Left lung (tissue), 10 donors: ENCODE data around the gene CLEC4D. TPM values are rescaled to one million over a fixed set of nuclear protein-coding genes. Genes with fewer than 3 reads are reported as not detected.
"Not testable (repeated sequence)": the region's sequence is repeated elsewhere in the genome, so short reads cannot be mapped to it uniquely, and the experiment has no call there.

ENCODE experiments used
- ATAC-seq: fragments of 200-7000 bp; cut with Tn5 transposase; one replicate; pipeline ENCODE4 v1.9.1; 2020; ENCODE audit warnings: moderate library complexity
- DNase-seq, 4 donors: peaks; one replicate each; pipeline ENCODE4 v3.0.0-alpha.2; 2013 to 2020
- H3K27ac ChIP-seq, 2 donors: fragments of 200-600 bp; sonication (generic) in 1 of 2; one replicate each; pipeline versions ENCODE4 v1.5.0 to v1.8.0; 2020 to 2021
- H3K27me3 ChIP-seq, 2 donors: fragments of 200-600 bp; sonication (generic) in 1 of 2; one replicate each; pipeline versions ENCODE4 v1.5.0 to v1.8.0; 2020 to 2021
- H3K36me3 ChIP-seq, 2 donors: fragments of 200-600 bp; sonication (generic) in 1 of 2; one replicate each; pipeline versions ENCODE4 v1.5.0 to v1.8.0; 2020 to 2021
- H3K4me1 ChIP-seq, 2 donors: fragments of 200-600 bp; one replicate each; pipeline ENCODE4 v1.8.0; 2021
- H3K4me3 ChIP-seq, 2 donors: fragments of 200-600 bp; sonication (generic) in 1 of 2; one replicate each; pipeline versions ENCODE4 v1.5.0 to v1.8.0; 2020 to 2021; ENCODE audit warnings: mild to moderate bottlenecking in 1 of 2
- H3K9me3 ChIP-seq, 2 donors: fragments of 200-600 bp; sonication (generic) in 1 of 2; one replicate each; pipeline versions ENCODE4 v1.5.0 to v1.8.0; 2020 to 2021
- intact Hi-C, 2 donors: fragments of 100-400 bp; cut with DNase I; formaldehyde crosslinking; loops; one replicate each; pipeline versions ENCODE4 v1.11.2 to v1.14.2; 2022
- polyA plus RNA-seq, 6 donors: library from polyadenylated mRNA; unstranded; fragments of 120-200 nt; gene quantifications; one replicate each; pipeline ENCODE4 v1.2.1, GENCODE V29; 2013; ENCODE audit not compliant: insufficient read length in 6 of 6
- total RNA-seq, 2 donors: library from RNA; stranded (reverse); fragmentation: NEBNext Ultra II Directional; extraction: Animal tissue kit (Norgen Biotek cat#: 25700); gene quantifications; one replicate each; pipeline ENCODE4 v1.2.1, GENCODE V29; 2021
- TF ChIP-seq, protein P1 (sequence below), 2 donors: fragments of 200-600 bp; sonication (generic) in 1 of 2; IDR thresholded peaks; one replicate each; pipeline versions ENCODE4 v1.5.0 to v1.8.0; 2021; ENCODE audit warnings: antibody characterized with exemption in 2 of 2
- donor health status: DM: no; HTN: yes; CAD: no.
- donor health status: DM: no; HTN: no; CAD: no.

The CLEC4D gene
- total and polyA plus RNA-seq, 8 donors = 0.11 to 15.7 (median 0.28) TPM

DNA sequence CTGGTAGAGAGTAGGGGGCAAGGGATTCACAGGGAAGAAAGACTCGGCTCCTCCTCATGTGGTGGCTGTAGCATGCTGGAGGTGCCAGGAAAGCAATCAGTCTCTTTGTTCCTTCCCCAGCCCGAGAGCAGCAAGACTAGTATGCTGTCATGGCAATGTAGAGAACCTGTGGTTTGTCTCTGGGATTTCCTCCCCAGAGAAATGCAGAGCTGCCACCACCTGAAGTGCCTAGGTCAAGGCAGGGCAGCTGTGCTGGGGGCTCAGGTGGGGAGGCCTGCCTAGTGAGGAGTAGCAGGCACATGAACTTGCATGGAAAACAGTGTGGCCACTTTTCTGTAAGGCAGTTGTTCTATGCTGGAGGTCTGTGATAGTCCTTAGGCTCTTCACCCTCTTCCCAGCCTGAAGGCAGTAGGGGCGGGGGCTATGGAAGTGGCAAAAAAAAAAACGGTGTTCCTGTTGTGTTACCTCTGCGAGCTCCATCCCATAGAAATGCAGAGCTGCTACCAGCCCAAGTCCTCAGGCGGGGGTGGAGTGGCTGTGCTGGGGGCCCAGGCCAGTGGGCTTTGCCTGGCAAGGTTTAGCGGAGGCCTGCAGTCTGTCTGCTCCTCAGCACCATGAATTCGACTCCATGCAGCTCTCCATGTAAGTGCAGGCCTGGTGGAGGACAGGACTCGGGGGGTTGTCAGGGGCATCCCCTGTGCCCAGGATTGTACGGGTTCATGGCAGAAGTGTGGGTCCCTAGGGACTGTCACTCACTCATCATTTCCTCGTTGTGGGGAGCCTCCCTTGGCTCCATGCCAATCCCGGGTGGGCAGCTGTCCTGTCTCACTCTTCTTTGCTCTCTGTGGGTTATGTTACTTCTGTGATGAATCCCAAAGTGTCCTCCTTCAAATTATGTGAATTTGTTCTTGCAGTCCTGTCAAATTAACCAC, 4.1 kb upstream of the CLEC4D start:
- no peaks in the 10 kb centered on the region for H3K9me3 ChIP-seq
- intact Hi-C loops = no loop called here
- ATAC-seq (no peak), DNase-seq (no peak)
- peaks cover 0 to 6% of the 10 kb centered on the region in 2 donors for H3K27me3 ChIP-seq
- H3K4me3 ChIP-seq = no peak overlapping the region
- peaks cover 0 to 13% of the 10 kb centered on the region in 2 donors for H3K4me1 ChIP-seq
- TF ChIP-seq, protein P1, sequence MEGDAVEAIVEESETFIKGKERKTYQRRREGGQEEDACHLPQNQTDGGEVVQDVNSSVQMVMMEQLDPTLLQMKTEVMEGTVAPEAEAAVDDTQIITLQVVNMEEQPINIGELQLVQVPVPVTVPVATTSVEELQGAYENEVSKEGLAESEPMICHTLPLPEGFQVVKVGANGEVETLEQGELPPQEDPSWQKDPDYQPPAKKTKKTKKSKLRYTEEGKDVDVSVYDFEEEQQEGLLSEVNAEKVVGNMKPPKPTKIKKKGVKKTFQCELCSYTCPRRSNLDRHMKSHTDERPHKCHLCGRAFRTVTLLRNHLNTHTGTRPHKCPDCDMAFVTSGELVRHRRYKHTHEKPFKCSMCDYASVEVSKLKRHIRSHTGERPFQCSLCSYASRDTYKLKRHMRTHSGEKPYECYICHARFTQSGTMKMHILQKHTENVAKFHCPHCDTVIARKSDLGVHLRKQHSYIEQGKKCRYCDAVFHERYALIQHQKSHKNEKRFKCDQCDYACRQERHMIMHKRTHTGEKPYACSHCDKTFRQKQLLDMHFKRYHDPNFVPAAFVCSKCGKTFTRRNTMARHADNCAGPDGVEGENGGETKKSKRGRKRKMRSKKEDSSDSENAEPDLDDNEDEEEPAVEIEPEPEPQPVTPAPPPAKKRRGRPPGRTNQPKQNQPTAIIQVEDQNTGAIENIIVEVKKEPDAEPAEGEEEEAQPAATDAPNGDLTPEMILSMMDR (IDR thresholded peaks at IDR 0.05) = no peak
- no peak overlapping the region for H3K27ac ChIP-seq
- H3K36me3 ChIP-seq = no peaks in the 10 kb centered on the region

DNA sequence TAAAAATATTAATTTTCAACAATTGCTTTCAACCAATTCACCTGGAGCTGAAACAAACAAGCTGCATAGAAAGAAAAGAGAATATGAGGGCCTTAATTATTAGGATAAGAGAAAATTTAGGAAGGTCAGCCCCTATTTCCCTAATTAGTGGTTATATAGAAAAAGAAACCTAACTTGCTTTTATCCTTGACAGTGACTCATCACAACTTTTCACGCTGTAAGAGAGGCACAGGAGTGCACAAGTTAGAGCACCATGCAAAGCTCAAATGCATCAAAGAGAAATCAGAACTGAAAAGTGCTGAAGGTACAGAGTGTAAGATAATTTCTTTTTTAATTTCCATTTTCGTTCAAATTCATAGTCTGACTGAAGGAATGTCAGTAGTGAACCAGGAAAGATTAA, 4.7 kb downstream of the CLEC4D start:
- no peak for DNase-seq
- no peak overlapping the region for H3K4me3 ChIP-seq
- TF ChIP-seq, protein P1 (IDR thresholded peaks at IDR 0.05) = no peak
- no peaks in the 10 kb centered on the region for H3K27me3 ChIP-seq
- no peaks in the 10 kb centered on the region for H3K36me3 ChIP-seq
- H3K9me3 ChIP-seq = peaks cover 0 to 3% of the 10 kb centered on the region in 2 donors
- ATAC-seq = no peak
- H3K27ac ChIP-seq = no peak overlapping the region
- intact Hi-C loops = no loop called here
- peaks cover 0 to 22% of the 10 kb centered on the region in 2 donors for H3K4me1 ChIP-seq

DNA sequence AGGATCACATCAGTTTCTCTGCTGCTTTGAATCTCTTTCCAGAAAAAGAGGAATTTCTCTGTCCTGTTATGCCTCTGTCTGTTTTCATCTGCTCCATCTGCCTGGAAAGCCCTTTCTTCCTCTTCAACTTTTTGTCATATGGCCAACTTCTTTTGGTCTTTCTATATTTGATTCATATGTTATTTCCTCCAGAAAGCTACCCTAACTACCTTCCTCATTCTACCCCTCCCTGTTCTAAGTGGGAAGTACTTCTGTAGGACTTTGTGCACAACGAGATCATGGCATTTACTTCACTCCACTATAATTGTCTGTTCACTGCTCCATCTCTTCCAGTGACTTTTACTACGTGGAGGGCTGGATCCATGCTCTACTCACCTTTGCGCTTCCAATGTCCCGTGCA, 5.9 kb downstream of the CLEC4D start:
- no peak for DNase-seq
- Histone ChIP-seq H3K9me3 (peaks cover 0 to 5% of the 10 kb centered on the region in 2 donors), H3K27me3 (no peaks in the 10 kb centered on the region), H3K27ac (peak overlapping the region in 1 of 2 donors; percentile 63), H3K36me3 (no peaks in the 10 kb centered on the region), H3K4me3 (no peak overlapping the region), H3K4me1 (peaks cover 0 to 22% of the 10 kb centered on the region in 2 donors)
- no peak for ATAC-seq
- intact Hi-C loops = no loop called here
- TF ChIP-seq, protein P1 (IDR thresholded peaks at IDR 0.05) = no peak

DNA sequence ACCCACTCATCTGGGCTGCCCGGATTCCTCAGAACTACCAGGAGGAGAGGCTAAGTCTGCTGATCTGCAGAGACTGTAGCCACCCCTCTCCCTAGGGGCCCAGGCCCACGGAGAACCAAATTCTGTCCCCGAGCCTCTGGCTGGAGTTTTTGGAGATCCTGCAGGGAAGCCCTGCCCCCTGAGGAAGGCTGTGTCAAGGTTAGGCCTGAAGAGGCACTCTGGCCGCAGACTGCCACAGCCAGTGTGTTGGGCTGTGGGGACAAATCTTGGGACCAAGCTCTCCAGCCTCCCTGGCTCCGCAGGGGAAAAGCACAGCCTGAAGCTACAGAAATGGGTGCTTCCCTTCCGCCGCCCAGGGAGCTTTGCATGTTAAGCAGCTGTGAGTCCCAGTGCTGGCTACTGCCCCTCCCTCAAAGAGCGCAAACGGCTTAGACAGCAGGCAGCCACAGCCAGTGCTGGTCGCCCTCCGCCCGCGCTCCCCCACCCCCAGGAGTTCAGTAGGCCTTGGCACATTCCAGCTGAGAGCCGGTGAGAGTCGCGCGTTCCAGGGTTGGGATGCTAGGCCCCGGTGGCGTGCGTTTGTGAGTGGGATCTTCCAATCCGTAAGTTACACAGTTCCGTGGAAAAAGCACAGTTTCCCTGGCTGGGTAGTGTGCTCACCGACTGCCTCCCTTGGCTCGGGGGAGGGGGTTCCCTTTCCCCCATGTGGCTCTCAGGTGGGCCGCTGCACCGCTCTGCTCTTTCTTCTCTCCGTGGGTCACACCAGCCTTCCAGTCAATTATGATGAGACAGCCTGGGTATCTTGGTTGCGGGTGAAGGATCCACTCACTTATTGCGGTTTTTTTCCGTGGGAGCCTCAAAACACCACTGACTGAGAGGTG, 14.2 kb downstream of the CLEC4D start:
- TF ChIP-seq, protein P1 (IDR thresholded peaks at IDR 0.05) = no peak
- Histone ChIP-seq H3K4me1 (no peaks in the 10 kb centered on the region), H3K27ac (no peak overlapping the region), H3K27me3 (peaks cover 0 to 8% of the 10 kb centered on the region in 2 donors), H3K36me3 (peaks cover 0 to 5% of the 10 kb centered on the region in 2 donors), H3K9me3 (peaks cover 0 to 10% of the 10 kb centered on the region in 2 donors), H3K4me3 (no peak overlapping the region)
- ATAC-seq (no peak), DNase-seq (no peak)
- intact Hi-C loops = no loop called here

DNA sequence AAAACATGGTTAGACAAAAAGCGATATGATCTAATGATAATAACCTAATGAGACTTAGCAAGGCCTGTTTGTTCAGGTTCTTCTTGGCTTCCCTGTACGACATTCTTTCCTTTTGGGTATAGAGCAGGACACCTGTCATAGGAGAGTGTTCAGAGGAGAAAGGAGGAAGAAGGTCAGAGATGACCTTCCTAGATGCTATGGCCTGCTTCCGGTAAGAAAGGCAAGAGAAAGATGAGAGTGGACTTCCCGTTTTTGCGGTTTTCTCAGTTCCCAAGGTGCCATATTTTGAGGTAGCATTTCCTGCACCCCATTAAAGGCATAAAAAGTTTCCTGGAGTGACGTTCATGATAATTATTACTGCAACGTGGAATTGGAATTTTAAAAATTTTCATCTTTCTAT, 18.7 kb downstream of the CLEC4D start:
- H3K36me3 ChIP-seq = peaks cover 0 to 40% of the 10 kb centered on the region in 2 donors
- H3K4me1 ChIP-seq = peaks cover 0 to 5% of the 10 kb centered on the region in 2 donors
- H3K27me3 ChIP-seq = peaks cover 0 to 8% of the 10 kb centered on the region in 2 donors
- ATAC-seq = no peak
- intact Hi-C loops = no loop called here
- TF ChIP-seq, protein P1 (IDR thresholded peaks at IDR 0.05) = no peak
- no peak overlapping the region for H3K27ac ChIP-seq
- DNase-seq = no peak
- no peaks in the 10 kb centered on the region for H3K9me3 ChIP-seq
- H3K4me3 ChIP-seq = no peak overlapping the region

DNA sequence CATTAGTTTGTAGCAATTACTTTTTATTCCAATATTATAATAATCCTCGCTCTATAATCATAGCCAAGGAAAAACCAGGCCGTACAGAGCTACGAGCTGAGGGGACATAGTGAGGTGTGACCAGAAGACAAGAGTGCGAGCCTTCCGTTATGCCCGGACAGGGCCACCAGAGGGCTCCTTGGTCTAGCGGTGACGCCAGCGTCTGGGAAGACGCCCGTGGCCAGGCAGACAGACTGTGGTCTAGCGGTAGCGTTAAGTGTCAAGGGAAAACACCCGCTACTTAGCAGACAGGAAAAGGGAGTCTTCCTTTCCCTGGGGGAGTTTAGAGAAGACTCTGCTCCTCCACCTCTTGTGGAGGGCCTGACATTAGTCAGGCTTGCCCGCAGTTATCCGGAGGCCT, 24.5 kb downstream of the CLEC4D start:
- ATAC-seq, H3K9me3 ChIP-seq, intact Hi-C loops, H3K27ac ChIP-seq, H3K27me3 ChIP-seq: not testable (repeated sequence)
- peaks cover 0 to 41% of the 10 kb centered on the region in 2 donors for H3K36me3 ChIP-seq
- peak in 1 of 4 donors; percentile 78 for DNase-seq
- peaks cover 0 to 38% of the 10 kb centered on the region in 2 donors for H3K4me1 ChIP-seq
- H3K4me3 ChIP-seq = peak overlapping the region in 1 of 2 donors; percentile 44

DNA sequence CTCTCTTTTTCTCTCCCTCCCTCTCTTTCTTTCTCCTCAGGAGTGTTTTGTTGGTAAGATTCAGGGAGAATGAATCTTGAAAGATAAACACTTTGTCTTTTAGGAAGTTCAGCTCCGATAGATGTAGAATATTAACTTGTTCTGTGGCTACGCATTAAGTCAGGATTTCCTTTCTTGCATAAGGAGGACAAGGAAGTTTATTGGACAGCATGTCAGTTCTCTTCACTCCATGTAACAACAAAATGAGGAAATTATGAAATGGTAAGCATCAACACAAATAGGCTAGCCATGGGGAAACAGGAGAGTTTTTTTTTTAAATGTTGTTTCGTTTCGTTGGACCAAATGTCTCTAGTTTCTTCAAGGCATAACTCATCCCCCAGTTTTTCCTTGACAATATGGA, 27.5 kb downstream of the CLEC4D start, which contains the start of gene CLEC4E:
Gene CLEC4E (minus strand): TSS at position 75 of the 400 bp plus-strand sequence. CDS start 108 bp downstream, outside the sequence.
- ATAC-seq = peak; percentile 64
- not testable (repeated sequence) for DNase-seq, H3K27me3 ChIP-seq, H3K9me3 ChIP-seq
- Histone ChIP-seq H3K27ac (peak within 1 kb of the TSS in 1 of 2 donors; percentile 87), H3K4me1 (peaks cover 0 to 47% of the 10 kb centered on the region in 2 donors), H3K4me3 (peak within 1 kb of the TSS in 1 of 2 donors; percentile 44), H3K36me3 (peaks cover 0 to 15% of the 10 kb centered on the region in 2 donors)
- intact Hi-C loops = loop anchor here in 1 of 2 donors (10.0 kb wide), 1 partner anchor 64 kb away; no protein-coding TSS in a partner anchor
